HG03521 (cell line): ENCODE measurements around the gene MAML2.

Source experiments
- ATAC-seq: cut with Tn5 transposase; IDR thresholded peaks from one replicate; pipeline ENCODE4 v1.9.1; 2021; ENCODE audit warnings: mild to moderate bottlenecking, moderate library complexity; ENCODE audit not compliant: unreplicated experiment

MAML2 gene

GRCh38 chr11:96318850-96319249 lies 24.1 kb downstream of the MAML2 start:
- ATAC-seq = no peak

GRCh38 chr11:96318399-96318798 lies 24.6 kb downstream of the MAML2 start:
- no peak for ATAC-seq

- no peak for ATAC-seq
Measured at GRCh38 chr11:96317985-96318384, 25.0 kb downstream of the MAML2 start.

- ATAC-seq = no peak
Measured at GRCh38 chr11:96317571-96317970, 25.4 kb downstream of the MAML2 start.

- ATAC-seq = no peak
Measured at GRCh38 chr11:96316869-96317268, 26.1 kb downstream of the MAML2 start.

GRCh38 chr11:96315476-96315875 lies 27.5 kb downstream of the MAML2 start:
- no peak for ATAC-seq

GRCh38 chr11:96314326-96315020 lies 28.5 kb downstream of the MAML2 start:
- no peak for ATAC-seq

- no peak for ATAC-seq
Measured at GRCh38 chr11:96313163-96313562, 29.8 kb downstream of the MAML2 start.

GRCh38 chr11:96311120-96311568 lies 31.9 kb downstream of the MAML2 start:
- ATAC-seq = no peak

GRCh38 chr11:96310236-96310635 lies 32.8 kb downstream of the MAML2 start:
- no peak for ATAC-seq

GRCh38 chr11:96309643-96310017 lies 33.4 kb downstream of the MAML2 start:
- no peak for ATAC-seq

GRCh38 chr11:96309016-96309642 lies 33.9 kb downstream of the MAML2 start:
- no peak for ATAC-seq

GRCh38 chr11:96307776-96308140 lies 35.2 kb downstream of the MAML2 start:
- no peak for ATAC-seq

GRCh38 chr11:96306933-96307775 lies 35.8 kb downstream of the MAML2 start:
- ATAC-seq = no peak

- no peak for ATAC-seq
Measured at GRCh38 chr11:96306600-96306932, 36.4 kb downstream of the MAML2 start.

- ATAC-seq = no peak
Measured at GRCh38 chr11:96306071-96306470, 36.9 kb downstream of the MAML2 start.

- no peak for ATAC-seq
Measured at GRCh38 chr11:96303980-96304379, 39.0 kb downstream of the MAML2 start.

- no peak for ATAC-seq
Measured at GRCh38 chr11:96303064-96303463, 39.9 kb downstream of the MAML2 start.

GRCh38 chr11:96301818-96302217 lies 41.2 kb downstream of the MAML2 start:
- ATAC-seq = no peak

- ATAC-seq = no peak
Measured at GRCh38 chr11:96299155-96299888, 43.7 kb downstream of the MAML2 start.

- ATAC-seq = no peak
Measured at GRCh38 chr11:96295369-96295768, 47.6 kb downstream of the MAML2 start.
